ENCODE results near the gene TRIM75.

The TRIM75 gene

DNA sequence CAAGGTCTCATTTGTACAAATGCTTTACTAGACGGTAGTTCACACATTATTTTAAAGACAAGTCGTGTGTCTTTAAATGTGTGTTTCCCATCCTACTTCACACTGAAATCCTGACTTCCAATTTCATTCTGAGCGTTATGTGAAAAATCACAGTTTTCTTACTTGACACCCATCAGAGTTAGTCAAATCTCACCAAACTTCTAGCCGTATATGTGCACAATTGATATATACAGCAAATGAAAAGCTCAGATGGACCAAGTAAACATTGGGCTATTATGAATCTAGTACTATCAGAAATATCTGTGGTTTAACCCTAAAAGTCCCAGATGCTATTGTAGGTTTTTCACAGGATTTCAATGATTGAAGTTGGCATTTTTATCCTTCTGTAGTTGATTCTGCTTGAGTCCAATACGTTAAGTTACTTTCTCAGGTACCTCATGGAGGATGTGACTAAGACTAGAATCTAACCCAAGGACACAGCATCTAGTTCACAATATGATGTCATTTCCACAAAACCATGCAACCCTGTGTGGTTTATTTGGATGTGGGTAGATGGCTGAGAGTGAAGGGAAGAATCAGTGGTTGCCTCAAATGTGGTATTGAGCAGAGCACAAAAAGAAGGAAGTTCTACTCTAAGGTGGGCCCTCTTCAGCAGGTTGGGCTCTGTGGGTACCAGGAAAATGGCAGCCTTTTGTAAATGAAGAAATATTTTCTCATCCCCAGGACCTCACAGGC, 44.0 kb upstream of the TRIM75 start:
- H3K36me3 ChIP-seq (ENCODE audit: insufficient read depth, low read length): no peaks in the 10 kb centered on the region
- H4K20me1 ChIP-seq (ENCODE audit: insufficient read depth, low read length): no peaks in the 10 kb centered on the region
- no peak overlapping the region for H3K27ac ChIP-seq (ENCODE audit: low read length)
- no peaks in the 10 kb centered on the region for H3K4me1 ChIP-seq (ENCODE audit: insufficient read depth, low read length)
- H3K79me2 ChIP-seq (ENCODE audit: insufficient read depth, low read length): no peaks in the 10 kb centered on the region
- H3K4me3 ChIP-seq (ENCODE audit: low read depth in 1 of 2, low read length in 2 of 2): no peak overlapping the region
- ATAC-seq (ENCODE audit: insufficient read depth, low read depth) (peak; percentile 45; the same call in 2 of the 3 replicates), DNase-seq (no peak)
- no peak overlapping the region for H3K9ac ChIP-seq (ENCODE audit: low read depth, low read length)
- H3K9me3 ChIP-seq (ENCODE audit: insufficient read depth, low read length, severe bottlenecking): no peaks in the 10 kb centered on the region
- TF ChIP-seq EZH2 (IDR thresholded peaks at IDR 0.05; ENCODE audit: borderline replicate concordance, low read depth, low read length, severe bottlenecking): no peak
- TF ChIP-seq, protein P1, sequence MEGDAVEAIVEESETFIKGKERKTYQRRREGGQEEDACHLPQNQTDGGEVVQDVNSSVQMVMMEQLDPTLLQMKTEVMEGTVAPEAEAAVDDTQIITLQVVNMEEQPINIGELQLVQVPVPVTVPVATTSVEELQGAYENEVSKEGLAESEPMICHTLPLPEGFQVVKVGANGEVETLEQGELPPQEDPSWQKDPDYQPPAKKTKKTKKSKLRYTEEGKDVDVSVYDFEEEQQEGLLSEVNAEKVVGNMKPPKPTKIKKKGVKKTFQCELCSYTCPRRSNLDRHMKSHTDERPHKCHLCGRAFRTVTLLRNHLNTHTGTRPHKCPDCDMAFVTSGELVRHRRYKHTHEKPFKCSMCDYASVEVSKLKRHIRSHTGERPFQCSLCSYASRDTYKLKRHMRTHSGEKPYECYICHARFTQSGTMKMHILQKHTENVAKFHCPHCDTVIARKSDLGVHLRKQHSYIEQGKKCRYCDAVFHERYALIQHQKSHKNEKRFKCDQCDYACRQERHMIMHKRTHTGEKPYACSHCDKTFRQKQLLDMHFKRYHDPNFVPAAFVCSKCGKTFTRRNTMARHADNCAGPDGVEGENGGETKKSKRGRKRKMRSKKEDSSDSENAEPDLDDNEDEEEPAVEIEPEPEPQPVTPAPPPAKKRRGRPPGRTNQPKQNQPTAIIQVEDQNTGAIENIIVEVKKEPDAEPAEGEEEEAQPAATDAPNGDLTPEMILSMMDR (IDR thresholded peaks at IDR 0.05; ENCODE audit: borderline replicate concordance, extremely low read depth, low read length, poor library complexity, severe bottlenecking): no peak
- no peaks in the 10 kb centered on the region for H3K27me3 ChIP-seq (ENCODE audit: insufficient read depth, low read length, poor library complexity)
- H2AFZ ChIP-seq (ENCODE audit: low read depth, low read length): no peak overlapping the region
- no peak overlapping the region for H3K4me2 ChIP-seq (ENCODE audit: insufficient read depth, low read length)

DNA sequence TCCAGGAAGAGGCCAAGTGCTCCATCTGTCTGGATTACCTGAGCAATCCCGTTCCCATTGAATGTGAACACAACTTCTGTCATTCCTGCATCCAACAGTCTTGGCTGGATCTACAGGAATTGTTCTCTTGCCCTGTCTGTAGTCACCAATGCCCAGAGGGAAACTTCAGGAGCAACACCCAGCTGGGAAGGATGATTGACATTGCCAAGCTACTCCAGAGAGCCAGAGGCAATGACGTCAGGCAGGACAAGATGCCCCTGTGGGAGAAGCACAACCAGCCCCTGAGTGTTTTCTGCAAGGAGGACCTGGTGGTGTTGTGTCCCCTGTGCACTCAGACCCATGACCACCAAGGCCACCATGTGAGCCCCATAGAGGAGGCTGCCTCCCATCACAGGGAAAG, 43.2 kb upstream of the TRIM75 start:
- Histone ChIP-seq H2AFZ (ENCODE audit: low read depth, low read length) (no peak overlapping the region), H3K27ac (ENCODE audit: low read length) (no peak overlapping the region), H4K20me1 (ENCODE audit: insufficient read depth, low read length) (no peaks in the 10 kb centered on the region), H3K4me3 (ENCODE audit: low read depth in 1 of 2, low read length in 2 of 2) (no peak overlapping the region), H3K27me3 (ENCODE audit: insufficient read depth, low read length, poor library complexity) (no peaks in the 10 kb centered on the region), H3K9me3 (ENCODE audit: insufficient read depth, low read length, severe bottlenecking) (no peaks in the 10 kb centered on the region), H3K79me2 (ENCODE audit: insufficient read depth, low read length) (no peaks in the 10 kb centered on the region), H3K4me1 (ENCODE audit: insufficient read depth, low read length) (no peaks in the 10 kb centered on the region), H3K4me2 (ENCODE audit: insufficient read depth, low read length) (no peak overlapping the region), H3K9ac (ENCODE audit: low read depth, low read length) (no peak overlapping the region), H3K36me3 (ENCODE audit: insufficient read depth, low read length) (no peaks in the 10 kb centered on the region)
- DNase-seq (no peak), ATAC-seq (ENCODE audit: insufficient read depth, low read depth) (no peak)
- TF ChIP-seq EZH2 (IDR thresholded peaks at IDR 0.05; ENCODE audit: borderline replicate concordance, low read depth, low read length, severe bottlenecking): no peak
- TF ChIP-seq, protein P1 (IDR thresholded peaks at IDR 0.05; ENCODE audit: borderline replicate concordance, extremely low read depth, low read length, poor library complexity, severe bottlenecking): no peak

GRCh38 chr4:165010991-165011390, 42.7 kb upstream of the TRIM75 start:
- Histone ChIP-seq H3K4me1 (ENCODE audit: insufficient read depth, low read length) (no peaks in the 10 kb centered on the region), H2AFZ (ENCODE audit: low read depth, low read length) (no peak overlapping the region), H3K4me2 (ENCODE audit: insufficient read depth, low read length) (no peak overlapping the region), H3K27me3 (ENCODE audit: insufficient read depth, low read length, poor library complexity) (no peaks in the 10 kb centered on the region), H4K20me1 (ENCODE audit: insufficient read depth, low read length) (no peaks in the 10 kb centered on the region), H3K79me2 (ENCODE audit: insufficient read depth, low read length) (no peaks in the 10 kb centered on the region), H3K9me3 (ENCODE audit: insufficient read depth, low read length, severe bottlenecking) (no peaks in the 10 kb centered on the region), H3K9ac (ENCODE audit: low read depth, low read length) (no peak overlapping the region), H3K36me3 (ENCODE audit: insufficient read depth, low read length) (no peaks in the 10 kb centered on the region), H3K4me3 (ENCODE audit: low read depth in 1 of 2, low read length in 2 of 2) (no peak overlapping the region), H3K27ac (ENCODE audit: low read length) (no peak overlapping the region)
- ATAC-seq (ENCODE audit: insufficient read depth, low read depth): no peak
- TF ChIP-seq EZH2 (IDR thresholded peaks at IDR 0.05; ENCODE audit: borderline replicate concordance, low read depth, low read length, severe bottlenecking): no peak
- TF ChIP-seq, protein P1 (IDR thresholded peaks at IDR 0.05; ENCODE audit: borderline replicate concordance, extremely low read depth, low read length, poor library complexity, severe bottlenecking): no peak
- DNase-seq: no peak

Measured in DND-41 (cell line).